ENCODE measurements around the gene PERM1. TPM values are rescaled to one million over a fixed set of nuclear protein-coding genes. Genes with fewer than 3 reads are reported as not detected.

Gene PERM1
- total RNA-seq, 1 experiment from 2014 or later: not detected

DNA sequence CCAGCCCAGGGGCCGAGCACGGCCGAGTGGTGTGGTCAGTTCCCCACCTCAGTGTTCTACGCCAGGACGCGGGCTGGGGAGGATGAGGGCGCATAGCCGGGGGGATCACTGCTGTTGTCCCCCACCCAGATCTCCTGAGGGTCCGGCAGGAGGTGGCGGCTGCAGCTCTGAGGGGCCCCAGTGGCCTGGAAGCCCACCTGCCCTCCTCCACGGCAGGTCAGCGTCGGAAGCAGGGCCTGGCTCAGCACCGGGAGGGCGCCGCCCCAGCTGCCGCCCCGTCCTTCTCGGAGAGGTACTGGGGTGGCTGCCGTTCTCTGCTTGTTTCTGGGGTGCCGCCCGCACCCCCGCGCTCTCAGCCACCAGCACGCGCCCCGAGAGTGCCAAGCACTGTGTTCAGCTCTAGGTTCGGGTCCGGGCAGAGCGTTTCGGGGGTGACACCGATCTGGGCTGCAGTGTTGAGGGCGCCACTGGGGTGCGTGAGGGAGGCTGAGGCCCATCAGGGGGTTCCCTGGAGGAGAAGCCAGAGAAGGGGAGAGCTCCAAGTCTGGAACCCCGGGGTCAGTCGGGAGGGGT lies 40.8 kb downstream of the PERM1 start (continued):
- TF ChIP-seq, protein P1, sequence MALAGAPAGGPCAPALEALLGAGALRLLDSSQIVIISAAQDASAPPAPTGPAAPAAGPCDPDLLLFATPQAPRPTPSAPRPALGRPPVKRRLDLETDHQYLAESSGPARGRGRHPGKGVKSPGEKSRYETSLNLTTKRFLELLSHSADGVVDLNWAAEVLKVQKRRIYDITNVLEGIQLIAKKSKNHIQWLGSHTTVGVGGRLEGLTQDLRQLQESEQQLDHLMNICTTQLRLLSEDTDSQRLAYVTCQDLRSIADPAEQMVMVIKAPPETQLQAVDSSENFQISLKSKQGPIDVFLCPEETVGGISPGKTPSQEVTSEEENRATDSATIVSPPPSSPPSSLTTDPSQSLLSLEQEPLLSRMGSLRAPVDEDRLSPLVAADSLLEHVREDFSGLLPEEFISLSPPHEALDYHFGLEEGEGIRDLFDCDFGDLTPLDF (CRISPR knock-in tag; IDR thresholded peaks at IDR 0.05): no peak

DNA sequence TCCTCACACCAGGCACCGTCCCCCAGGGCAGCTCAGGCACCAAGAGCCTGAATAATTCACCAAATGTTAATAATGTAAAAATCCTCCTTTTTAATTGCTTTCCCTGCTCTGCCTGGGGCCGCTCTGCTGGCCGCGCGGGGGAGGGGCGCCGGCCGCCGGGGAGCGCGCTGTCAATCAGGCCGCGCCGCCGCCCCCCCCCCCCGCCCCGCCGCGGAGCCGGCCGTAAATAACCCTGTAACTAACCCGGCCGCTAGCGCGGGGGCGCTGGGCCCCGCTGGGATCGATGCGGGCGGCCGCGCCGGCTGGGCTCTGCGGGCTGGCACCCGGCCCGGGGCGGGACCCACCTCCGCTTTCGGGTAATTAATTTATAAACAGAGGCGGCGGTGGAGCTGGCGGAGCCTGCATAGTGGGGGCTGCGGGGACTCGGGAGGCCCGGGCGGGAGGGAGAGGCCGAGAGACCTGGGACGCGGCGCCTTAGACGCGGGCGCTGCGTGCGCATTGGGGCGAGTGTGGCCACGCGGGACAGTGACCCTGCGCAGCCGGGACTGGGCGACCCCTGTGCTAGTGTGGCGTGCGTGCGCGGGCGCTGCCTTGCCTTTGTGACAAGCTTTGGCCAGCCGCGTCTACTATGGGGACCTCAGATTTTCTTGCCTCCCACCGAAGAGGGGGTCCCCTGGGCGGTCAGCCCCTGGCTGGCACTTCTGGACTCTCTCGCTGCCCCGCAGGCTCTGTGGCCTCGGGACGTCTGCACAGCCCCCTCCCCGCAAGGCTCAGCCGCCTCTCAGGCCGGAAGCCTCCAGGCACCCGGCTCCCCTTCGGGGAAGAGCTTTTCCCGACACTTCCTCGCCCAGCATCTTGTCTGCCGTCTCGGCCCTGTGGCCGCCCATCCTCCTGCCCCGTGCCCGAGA lies 41.5 kb downstream of the PERM1 start:
- TF ChIP-seq ZNF263 (CRISPR knock-in tag; IDR thresholded peaks at IDR 0.05; ENCODE audit: low read depth) (no peak), ETV6 (CRISPR knock-in tag; IDR thresholded peaks at IDR 0.05) (peak; percentile 36; the same call in 1 of the 2 replicates), RORB (CRISPR knock-in tag; IDR thresholded peaks at IDR 0.05) (no peak), TEAD4 (CRISPR knock-in tag; IDR thresholded peaks at IDR 0.05) (no peak), FOXJ3 (CRISPR knock-in tag; IDR thresholded peaks at IDR 0.05; ENCODE audit: borderline replicate concordance) (no peak), FOXP1 (CRISPR knock-in tag; IDR thresholded peaks at IDR 0.05; ENCODE audit: borderline replicate concordance) (no peak)
- TF ChIP-seq, protein P2, sequence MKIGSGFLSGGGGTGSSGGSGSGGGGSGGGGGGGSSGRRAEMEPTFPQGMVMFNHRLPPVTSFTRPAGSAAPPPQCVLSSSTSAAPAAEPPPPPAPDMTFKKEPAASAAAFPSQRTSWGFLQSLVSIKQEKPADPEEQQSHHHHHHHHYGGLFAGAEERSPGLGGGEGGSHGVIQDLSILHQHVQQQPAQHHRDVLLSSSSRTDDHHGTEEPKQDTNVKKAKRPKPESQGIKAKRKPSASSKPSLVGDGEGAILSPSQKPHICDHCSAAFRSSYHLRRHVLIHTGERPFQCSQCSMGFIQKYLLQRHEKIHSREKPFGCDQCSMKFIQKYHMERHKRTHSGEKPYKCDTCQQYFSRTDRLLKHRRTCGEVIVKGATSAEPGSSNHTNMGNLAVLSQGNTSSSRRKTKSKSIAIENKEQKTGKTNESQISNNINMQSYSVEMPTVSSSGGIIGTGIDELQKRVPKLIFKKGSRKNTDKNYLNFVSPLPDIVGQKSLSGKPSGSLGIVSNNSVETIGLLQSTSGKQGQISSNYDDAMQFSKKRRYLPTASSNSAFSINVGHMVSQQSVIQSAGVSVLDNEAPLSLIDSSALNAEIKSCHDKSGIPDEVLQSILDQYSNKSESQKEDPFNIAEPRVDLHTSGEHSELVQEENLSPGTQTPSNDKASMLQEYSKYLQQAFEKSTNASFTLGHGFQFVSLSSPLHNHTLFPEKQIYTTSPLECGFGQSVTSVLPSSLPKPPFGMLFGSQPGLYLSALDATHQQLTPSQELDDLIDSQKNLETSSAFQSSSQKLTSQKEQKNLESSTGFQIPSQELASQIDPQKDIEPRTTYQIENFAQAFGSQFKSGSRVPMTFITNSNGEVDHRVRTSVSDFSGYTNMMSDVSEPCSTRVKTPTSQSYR (CRISPR knock-in tag; IDR thresholded peaks at IDR 0.05): no peak
- TF ChIP-seq, protein P3, sequence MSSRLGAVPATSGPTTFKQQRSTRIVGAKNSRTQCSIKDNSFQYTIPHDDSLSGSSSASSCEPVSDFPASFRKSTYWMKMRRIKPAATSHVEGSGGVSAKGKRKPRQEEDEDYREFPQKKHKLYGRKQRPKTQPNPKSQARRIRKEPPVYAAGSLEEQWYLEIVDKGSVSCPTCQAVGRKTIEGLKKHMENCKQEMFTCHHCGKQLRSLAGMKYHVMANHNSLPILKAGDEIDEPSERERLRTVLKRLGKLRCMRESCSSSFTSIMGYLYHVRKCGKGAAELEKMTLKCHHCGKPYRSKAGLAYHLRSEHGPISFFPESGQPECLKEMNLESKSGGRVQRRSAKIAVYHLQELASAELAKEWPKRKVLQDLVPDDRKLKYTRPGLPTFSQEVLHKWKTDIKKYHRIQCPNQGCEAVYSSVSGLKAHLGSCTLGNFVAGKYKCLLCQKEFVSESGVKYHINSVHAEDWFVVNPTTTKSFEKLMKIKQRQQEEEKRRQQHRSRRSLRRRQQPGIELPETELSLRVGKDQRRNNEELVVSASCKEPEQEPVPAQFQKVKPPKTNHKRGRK (CRISPR knock-in tag; IDR thresholded peaks at IDR 0.05; ENCODE audit: borderline replicate concordance): no peak
- DNase-seq (ENCODE audit: low spot score) (no peak), ATAC-seq (peak; percentile 3)
- ChIA-PET CTCF (interaction anchor here (0.8 to 4.9 kb wide), 18 partner anchors 10 to 124 kb away, joined by 3 to 40 read pairs (median 4); partner anchors contain the start of genes AGRN, PLEKHN1 and SAMD11), POLR2A (interaction anchor here (1.1 kb wide), 1 partner anchor 35 kb away, joined by 3 read pairs; no protein-coding TSS in a partner anchor)
- peak overlapping the region; percentile 70 for H3K4me3 Mint-ChIP-seq
- peaks cover 65% of the 10 kb centered on the region for H3K27me3 Mint-ChIP-seq (ENCODE audit: low read depth)
- no peaks in the 10 kb centered on the region for H3K9me3 Mint-ChIP-seq
- H3K4me1 Mint-ChIP-seq: peaks cover 10% of the 10 kb centered on the region
- H3K27ac Mint-ChIP-seq: no peak overlapping the region
- no peaks in the 10 kb centered on the region for H3K36me3 Mint-ChIP-seq

DNA sequence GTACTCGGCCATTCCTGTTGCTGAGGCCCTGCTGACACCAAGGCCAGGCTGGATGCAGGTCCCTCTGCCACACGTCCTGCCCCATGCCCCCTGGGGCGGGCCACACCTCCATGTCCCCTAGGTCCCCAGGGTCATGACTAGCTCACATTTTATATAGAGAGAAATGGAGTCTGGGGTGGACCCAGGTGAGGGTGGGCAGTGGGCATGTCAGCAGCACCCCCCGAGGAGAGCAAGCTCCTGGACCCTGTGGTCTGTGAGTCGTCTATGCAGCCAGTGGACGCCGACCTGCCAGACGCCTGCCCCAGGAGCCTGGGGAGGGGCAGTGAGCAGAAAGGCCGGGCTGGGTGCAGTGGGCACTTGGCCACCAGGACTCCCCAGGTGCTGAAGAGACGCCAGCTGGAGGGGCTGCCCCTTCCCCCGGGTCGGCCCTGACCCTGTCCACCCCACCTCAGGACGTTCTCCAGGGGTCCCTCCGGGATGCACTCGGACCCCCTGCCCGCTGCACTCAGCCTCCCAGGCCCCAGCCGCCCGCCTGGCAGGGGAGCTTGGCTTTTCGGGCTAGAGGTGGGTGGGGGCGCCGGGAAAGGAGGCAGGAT lies 42.3 kb downstream of the PERM1 start:
- POLR2A ChIA-PET: interaction anchor here (1.1 kb wide), 1 partner anchor 34 kb away, joined by 3 read pairs; no protein-coding TSS in a partner anchor
- DNase-seq (ENCODE audit: low spot score) (no peak), ATAC-seq (no peak)
- CTCF ChIA-PET: interaction anchor here (0.6 to 4.9 kb wide), 12 partner anchors 12 to 339 kb away, joined by 3 to 40 read pairs (median 4); partner anchors contain the start of gene AGRN
- TF ChIP-seq, protein P4, sequence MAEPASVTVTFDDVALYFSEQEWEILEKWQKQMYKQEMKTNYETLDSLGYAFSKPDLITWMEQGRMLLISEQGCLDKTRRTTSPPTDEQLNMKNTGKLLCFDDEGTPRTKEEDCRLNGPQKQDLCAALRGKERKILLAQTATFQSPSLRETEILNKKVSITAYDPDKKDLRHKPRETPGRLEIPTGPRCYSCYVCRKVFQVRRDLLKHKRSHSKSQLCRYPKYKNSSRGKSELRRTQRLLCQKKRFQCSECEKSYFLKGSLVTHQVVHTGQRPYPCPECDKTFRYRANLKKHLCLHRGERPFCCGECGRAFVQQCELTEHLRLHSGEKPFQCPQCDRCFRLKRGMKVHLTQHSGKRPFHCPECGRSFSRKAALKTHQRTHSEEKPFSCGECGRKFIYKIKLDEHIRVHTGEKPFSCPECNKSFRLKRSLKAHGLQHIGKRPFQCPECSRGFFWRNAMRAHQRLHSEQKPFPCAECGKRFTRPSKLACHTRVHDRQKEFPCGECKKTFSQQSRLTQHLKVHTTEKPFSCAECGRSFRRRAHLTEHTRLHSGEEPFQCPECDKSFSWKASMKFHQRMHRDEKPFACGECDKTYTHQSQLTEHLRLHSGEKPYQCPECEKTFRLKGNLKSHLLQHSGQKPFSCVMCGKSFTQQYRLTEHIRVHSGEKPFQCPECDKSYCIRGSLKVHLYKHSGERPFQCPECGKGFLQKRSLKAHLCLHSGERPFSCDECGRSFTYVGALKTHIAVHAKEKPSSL (CRISPR knock-in tag; conservative IDR thresholded peaks at IDR 0.05): no peak
- Mint-ChIP-seq H3K36me3 (no peaks in the 10 kb centered on the region), H3K27ac (no peak overlapping the region), H3K4me3 (peak overlapping the region; percentile 33), H3K27me3 (ENCODE audit: low read depth) (peaks cover 72% of the 10 kb centered on the region), H3K4me1 (peaks cover 15% of the 10 kb centered on the region), H3K9me3 (no peaks in the 10 kb centered on the region)

Data from WTC11 (cell line).